ENCODE data around the gene KIF26B. TPM values are rescaled to one million over a fixed set of nuclear protein-coding genes. Genes with fewer than 3 reads are reported as not detected.
A peak's percentile ranks its signal among the peaks of the same experiment; 100 is the strongest.

Gene KIF26B
- total RNA-seq, 1 donor from 2014 or later, result 2.1 TPM

DNA sequence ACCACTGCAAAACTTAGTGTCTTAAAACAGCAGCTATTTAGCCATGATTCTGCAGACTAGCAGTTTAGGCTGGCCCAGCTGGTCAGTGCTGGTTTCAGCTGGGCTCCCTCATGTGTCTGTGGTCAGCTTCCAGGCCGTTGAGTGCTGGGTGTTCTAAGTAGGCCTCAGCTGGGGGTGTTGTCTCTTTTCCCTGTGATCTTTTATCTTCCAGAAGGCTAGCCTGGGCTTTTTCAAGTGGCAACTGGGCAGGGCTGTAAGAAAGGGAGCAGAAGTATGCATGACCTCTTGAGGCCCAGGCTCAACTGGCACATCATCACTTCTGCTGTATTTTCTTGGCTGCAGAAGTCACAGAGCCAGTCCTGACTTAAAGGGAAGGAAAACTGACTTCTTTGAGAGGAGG, 136.1 kb downstream of the KIF26B start:
- no peaks in the 10 kb centered on the region for H3K36me3 ChIP-seq (ENCODE audit: control insufficient read depth, insufficient read depth, low read length)
- H3K4me3 ChIP-seq (ENCODE audit: low read depth, low read length), result no peak overlapping the region
- no peak for DNase-seq (ENCODE audit: low read depth)
- H3K27me3 ChIP-seq (ENCODE audit: control insufficient read depth, insufficient read depth, low read length), result no peaks in the 10 kb centered on the region
- FAIRE-seq, result no peak
- TF ChIP-seq, protein P1, sequence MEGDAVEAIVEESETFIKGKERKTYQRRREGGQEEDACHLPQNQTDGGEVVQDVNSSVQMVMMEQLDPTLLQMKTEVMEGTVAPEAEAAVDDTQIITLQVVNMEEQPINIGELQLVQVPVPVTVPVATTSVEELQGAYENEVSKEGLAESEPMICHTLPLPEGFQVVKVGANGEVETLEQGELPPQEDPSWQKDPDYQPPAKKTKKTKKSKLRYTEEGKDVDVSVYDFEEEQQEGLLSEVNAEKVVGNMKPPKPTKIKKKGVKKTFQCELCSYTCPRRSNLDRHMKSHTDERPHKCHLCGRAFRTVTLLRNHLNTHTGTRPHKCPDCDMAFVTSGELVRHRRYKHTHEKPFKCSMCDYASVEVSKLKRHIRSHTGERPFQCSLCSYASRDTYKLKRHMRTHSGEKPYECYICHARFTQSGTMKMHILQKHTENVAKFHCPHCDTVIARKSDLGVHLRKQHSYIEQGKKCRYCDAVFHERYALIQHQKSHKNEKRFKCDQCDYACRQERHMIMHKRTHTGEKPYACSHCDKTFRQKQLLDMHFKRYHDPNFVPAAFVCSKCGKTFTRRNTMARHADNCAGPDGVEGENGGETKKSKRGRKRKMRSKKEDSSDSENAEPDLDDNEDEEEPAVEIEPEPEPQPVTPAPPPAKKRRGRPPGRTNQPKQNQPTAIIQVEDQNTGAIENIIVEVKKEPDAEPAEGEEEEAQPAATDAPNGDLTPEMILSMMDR (IDR thresholded peaks at IDR 0.05; ENCODE audit: insufficient read depth, low read length, severe bottlenecking), result no peak

DNA sequence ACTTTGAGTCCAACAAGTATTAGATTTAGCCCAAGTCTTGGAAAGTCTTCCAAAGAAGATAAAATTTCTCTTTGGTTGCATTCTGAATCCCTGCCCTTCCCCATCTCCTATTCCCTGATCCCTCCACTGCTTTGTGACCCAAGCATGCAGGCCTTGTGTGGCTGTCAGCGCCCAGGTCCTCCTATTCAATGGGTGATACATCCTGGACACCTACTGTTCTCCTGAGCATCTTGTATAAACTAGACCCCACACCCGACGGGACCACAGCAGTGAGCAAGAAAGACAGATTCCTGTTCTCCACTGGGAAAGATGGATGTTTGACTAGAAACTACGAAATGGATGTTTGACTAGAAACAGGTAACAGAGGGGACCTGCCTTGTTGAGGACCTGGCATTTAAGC, 136.6 kb downstream of the KIF26B start:
- no peak for FAIRE-seq
- H3K27me3 ChIP-seq (ENCODE audit: control insufficient read depth, insufficient read depth, low read length), result no peaks in the 10 kb centered on the region
- DNase-seq (ENCODE audit: low read depth), result no peak
- no peak overlapping the region for H3K4me3 ChIP-seq (ENCODE audit: low read depth, low read length)
- no peaks in the 10 kb centered on the region for H3K36me3 ChIP-seq (ENCODE audit: control insufficient read depth, insufficient read depth, low read length)
- TF ChIP-seq, protein P1 (IDR thresholded peaks at IDR 0.05; ENCODE audit: insufficient read depth, low read length, severe bottlenecking), result no peak

DNA sequence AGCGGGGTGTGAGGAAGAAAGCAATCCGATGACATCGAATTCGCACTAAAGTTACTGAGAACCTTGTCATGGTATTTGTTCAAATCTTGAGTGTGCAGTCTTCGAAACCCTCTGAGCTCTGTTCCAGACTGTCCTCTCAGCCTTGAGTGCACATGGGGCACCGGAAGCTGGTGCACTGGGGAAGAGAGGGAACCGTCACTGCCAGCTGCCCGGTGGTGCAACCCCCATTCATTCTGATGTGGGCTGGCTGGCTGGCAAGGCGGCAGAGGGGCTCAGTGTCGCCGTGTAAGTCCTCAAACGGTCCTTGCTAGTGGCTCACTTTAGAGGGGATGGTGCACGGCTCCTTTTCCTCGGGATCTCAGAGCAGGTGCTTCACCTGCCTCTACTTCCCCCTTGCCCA, 137.4 kb downstream of the KIF26B start:
- H3K4me3 ChIP-seq (ENCODE audit: low read depth, low read length), result no peak overlapping the region
- TF ChIP-seq, protein P1 (IDR thresholded peaks at IDR 0.05; ENCODE audit: insufficient read depth, low read length, severe bottlenecking), result no peak
- no peaks in the 10 kb centered on the region for H3K36me3 ChIP-seq (ENCODE audit: control insufficient read depth, insufficient read depth, low read length)
- H3K27me3 ChIP-seq (ENCODE audit: control insufficient read depth, insufficient read depth, low read length), result no peaks in the 10 kb centered on the region
- DNase-seq (ENCODE audit: low read depth) (no peak), FAIRE-seq (no peak)

DNA sequence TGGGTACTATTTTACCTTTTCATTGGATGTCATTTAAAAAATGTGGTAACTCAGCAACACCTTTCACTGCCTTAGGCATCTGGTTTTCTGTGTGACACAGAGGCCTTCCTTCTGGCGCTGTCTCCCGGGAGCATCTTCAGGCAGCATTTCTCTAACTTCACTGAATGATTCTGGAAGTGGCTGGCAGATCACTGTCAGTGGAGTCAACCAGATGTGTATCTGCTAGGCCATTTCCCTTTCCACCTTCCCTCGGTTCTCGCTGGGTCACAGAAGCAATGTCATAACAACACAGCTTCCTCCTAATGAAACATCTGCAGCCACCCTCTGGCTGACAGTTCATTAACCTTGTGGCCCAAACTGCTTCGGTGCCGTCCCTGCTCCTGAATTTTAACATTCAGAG, 137.8 kb downstream of the KIF26B start:
- TF ChIP-seq, protein P1 (IDR thresholded peaks at IDR 0.05; ENCODE audit: insufficient read depth, low read length, severe bottlenecking), result no peak
- DNase-seq (ENCODE audit: low read depth) (no peak), FAIRE-seq (no peak)
- Histone ChIP-seq H3K36me3 (ENCODE audit: control insufficient read depth, insufficient read depth, low read length) (no peaks in the 10 kb centered on the region), H3K27me3 (ENCODE audit: control insufficient read depth, insufficient read depth, low read length) (no peaks in the 10 kb centered on the region), H3K4me3 (ENCODE audit: low read depth, low read length) (no peak overlapping the region)

DNA sequence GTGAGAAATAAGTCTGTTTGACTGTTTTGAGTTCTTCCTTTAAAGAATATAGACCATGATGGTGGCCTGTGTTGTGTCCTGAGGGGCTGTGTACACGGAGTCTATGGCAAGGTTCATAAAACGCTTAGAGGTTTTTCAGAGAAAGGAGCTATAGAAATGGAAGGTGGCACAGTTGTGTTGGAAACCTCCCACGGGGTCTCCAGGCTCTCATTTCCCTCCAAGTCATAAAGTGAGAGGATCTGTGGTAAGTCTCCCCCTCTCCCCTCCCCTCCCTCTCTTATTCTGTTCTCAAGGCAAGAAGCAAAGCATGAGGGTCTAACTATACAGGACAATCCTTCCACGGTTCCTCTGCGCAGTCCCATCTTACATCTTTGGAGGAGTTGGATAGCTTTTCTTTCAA, 139.2 kb downstream of the KIF26B start:
- no peaks in the 10 kb centered on the region for H3K27me3 ChIP-seq (ENCODE audit: control insufficient read depth, insufficient read depth, low read length)
- no peak for DNase-seq (ENCODE audit: low read depth)
- no peaks in the 10 kb centered on the region for H3K36me3 ChIP-seq (ENCODE audit: control insufficient read depth, insufficient read depth, low read length)
- no peak overlapping the region for H3K4me3 ChIP-seq (ENCODE audit: low read depth, low read length)
- TF ChIP-seq, protein P1 (IDR thresholded peaks at IDR 0.05; ENCODE audit: insufficient read depth, low read length, severe bottlenecking), result no peak
- no peak for FAIRE-seq

DNA sequence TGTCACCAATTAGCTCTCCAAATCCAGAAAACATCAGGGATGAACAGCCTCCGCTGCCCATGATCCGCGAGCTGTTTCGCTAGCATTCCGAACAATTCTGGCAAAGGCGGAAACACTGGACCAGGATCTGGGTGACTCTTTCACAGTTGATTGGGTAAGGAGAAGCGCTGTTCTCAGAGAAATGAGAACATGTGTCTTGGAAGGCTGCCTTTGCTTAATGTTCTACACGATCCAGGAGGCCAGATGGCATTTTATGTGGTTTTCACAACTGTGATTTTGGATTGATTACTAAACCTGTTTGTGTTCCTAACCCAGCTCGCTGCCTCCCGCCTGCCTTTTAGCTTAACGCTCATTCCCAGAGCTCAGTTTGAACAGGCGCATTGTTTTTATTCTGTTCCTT, 144.0 kb downstream of the KIF26B start:
- DNase-seq (ENCODE audit: low read depth) (peak; percentile 19), FAIRE-seq (no peak)
- Histone ChIP-seq H3K4me3 (ENCODE audit: low read depth, low read length) (no peak overlapping the region), H3K36me3 (ENCODE audit: control insufficient read depth, insufficient read depth, low read length) (no peaks in the 10 kb centered on the region), H3K27me3 (ENCODE audit: control insufficient read depth, insufficient read depth, low read length) (no peaks in the 10 kb centered on the region)
- TF ChIP-seq, protein P1 (IDR thresholded peaks at IDR 0.05; ENCODE audit: insufficient read depth, low read length, severe bottlenecking), result no peak

All from bronchial epithelial cell (primary cell).